SK-N-SH (cell line): Measurements from ENCODE around the gene PRDX6. TPM values are rescaled to one million over a fixed set of nuclear protein-coding genes. Genes with fewer than 3 reads are reported as not detected.

Experiments
- CTCF ChIA-PET: fragments of 300-600, 350-600 bp; formaldehyde crosslinking; extraction: SDS; loops from one replicate; lab custom pipeline; 2021; lab: Yijun Ruan, JAX
- POLR2A ChIA-PET: fragments of 350-600 bp; sonication (Branson Sonifier 250); formaldehyde crosslinking; extraction: SDS; loops from one replicate; lab custom pipeline; 2020; ENCODE audit warnings: antibody characterized with exemption, inconsistent platforms; lab: Yijun Ruan, JAX
- DNase-seq: peaks from one replicate; pipeline ENCODE4 v3.0.0; 2012
- H2AFZ ChIP-seq: fragments of 200-600 bp; sonication (generic); 2 replicates; pipeline ENCODE4 v1.8.1; 2016; ENCODE audit warnings: antibody characterized with exemption, mild to moderate bottlenecking, low read depth
- H3F3A ChIP-seq: fragments of 200-600 bp; sonication (generic); replicated peaks from 2 replicates; pipeline ENCODE3; 2016; ENCODE audit warnings: antibody characterized with exemption, mild to moderate bottlenecking; ENCODE audit not compliant: insufficient read depth
- H3K27ac ChIP-seq, 2 experiments: fragments of 200-500 bp in 1 of 2; fragments of 200-600 bp in 1 of 2; sonication (Bioruptor generic) in 1 of 2; sonication (generic), shearing (Covaris generic) in 1 of 2; 2 replicates each; pipeline versions ENCODE4 v1.5.1 to v1.6.1; 2014 to 2016; ENCODE audit warnings: low read depth in 2 of 2, inconsistent platforms in 1 of 2, low read length in 1 of 2, mild to moderate bottlenecking in 1 of 2, mixed read lengths in 1 of 2
- H3K27me3 ChIP-seq: fragments of 200-600 bp; sonication (generic), shearing (Covaris generic); 2 replicates; pipeline ENCODE4 v1.6.1; 2016; ENCODE audit warnings: mixed run types; ENCODE audit not compliant: insufficient read depth
- H3K36me3 ChIP-seq, 2 experiments: fragments of 200-500 bp in 1 of 2; fragments of 200-600 bp in 1 of 2; sonication (Bioruptor generic) in 1 of 2; sonication (generic) in 1 of 2; replicated peaks in 1 of 2; 2 replicates each; pipeline versions ENCODE3 to v1.5.1; 2014 to 2016; ENCODE audit warnings: low read length in 1 of 2, mild to moderate bottlenecking in 1 of 2; ENCODE audit not compliant: insufficient read depth in 2 of 2, control insufficient read depth in 1 of 2
- H3K4me1 ChIP-seq, 2 experiments: fragments of 200-500 bp in 1 of 2; fragments of 200-600 bp in 1 of 2; sonication (Bioruptor generic) in 1 of 2; sonication (generic), shearing (Covaris generic) in 1 of 2; 2 replicates each; pipeline versions ENCODE4 v1.5.1 to v1.6.1; 2014 to 2016; ENCODE audit warnings: low read depth in 1 of 2, low read length in 1 of 2, mixed run types in 1 of 2; ENCODE audit not compliant: insufficient read depth in 2 of 2, control insufficient read depth in 1 of 2
- H3K4me2 ChIP-seq: fragments of 200-600 bp; sonication (generic), shearing (Covaris generic); 2 replicates; pipeline ENCODE4 v1.6.1; 2017; ENCODE audit warnings: mixed run types
- H3K4me3 ChIP-seq, 2 experiments: fragments of 200-500 bp in 1 of 2; fragments of 200-600 bp in 1 of 2; sonication (Bioruptor generic) in 1 of 2; sonication (generic), shearing (Covaris generic) in 1 of 2; 2 replicates each; pipeline versions ENCODE4 v1.5.1 to v1.8.1; 2014 to 2016; ENCODE audit warnings: low read depth in 2 of 2, inconsistent platforms in 1 of 2, low read length in 1 of 2, mild to moderate bottlenecking in 1 of 2, mixed read lengths in 1 of 2, moderate library complexity in 1 of 2
- H3K79me2 ChIP-seq: fragments of 200-600 bp; sonication (generic); 2 replicates; pipeline ENCODE4 v1.8.1; 2017; ENCODE audit warnings: mild to moderate bottlenecking; ENCODE audit not compliant: insufficient read depth
- H3K9ac ChIP-seq: fragments of 200-600 bp; sonication (generic); 2 replicates; pipeline ENCODE4 v1.6.1; 2017; ENCODE audit warnings: mixed run types
- H3K9me2 ChIP-seq: fragments of 200-600 bp; sonication (generic); 2 replicates; pipeline ENCODE4 v1.6.1; 2017; ENCODE audit warnings: mixed run types
- H3K9me3 ChIP-seq: fragments of 200-600 bp; sonication (generic); 2 replicates; pipeline ENCODE4 v1.6.1; 2017; ENCODE audit warnings: mixed run types, mild to moderate bottlenecking, moderate library complexity
- H4K20me1 ChIP-seq: fragments of 200-600 bp; sonication (generic); 2 replicates; pipeline ENCODE4 v1.6.1; 2017; ENCODE audit warnings: mild to moderate bottlenecking, mixed run types; ENCODE audit not compliant: insufficient read depth
- CHD2 ChIP-seq: fragments of 150-350 bp; IDR thresholded peaks from 2 replicates; pipeline ENCODE4 v1.6.1; 2018; ENCODE audit warnings: low read length; ENCODE audit not compliant: partially characterized antibody
- CTCF ChIP-seq: fragments of 200-600 bp; sonication (generic); IDR thresholded peaks from 2 replicates; pipeline ENCODE4 v1.6.1; 2017; ENCODE audit warnings: antibody characterized with exemption, mild to moderate bottlenecking, moderate library complexity
- FOSL2 ChIP-seq: IDR thresholded peaks from 2 replicates; pipeline ENCODE4 v1.4.0; 2012; ENCODE audit warnings: low read depth, mild to moderate bottlenecking, moderate library complexity, borderline replicate concordance
- GABPA ChIP-seq: IDR thresholded peaks from 2 replicates; pipeline ENCODE4 v1.4.0; 2012; ENCODE audit warnings: low read depth, mild to moderate bottlenecking
- MAX ChIP-seq: IDR thresholded peaks from 2 replicates; pipeline ENCODE4 v1.4.0; 2012; ENCODE audit warnings: low read depth
- MXI1 ChIP-seq: IDR thresholded peaks from 2 replicates; pipeline ENCODE4 v1.6.1; 2012; ENCODE audit warnings: mild to moderate bottlenecking, low read depth, low read length, improper control_type of control experiment
- NFIC ChIP-seq: IDR thresholded peaks from 2 replicates; pipeline ENCODE4 v1.4.0; 2012; ENCODE audit warnings: borderline replicate concordance
- POLR2AphosphoS5 ChIP-seq: IDR thresholded peaks from 2 replicates; pipeline ENCODE4 v1.6.1; 2012; ENCODE audit warnings: low read depth, low read length
- RCOR1 ChIP-seq: fragments of 150-350 bp; IDR thresholded peaks from 2 replicates; pipeline ENCODE4 v1.6.1; 2017; ENCODE audit warnings: antibody characterized with exemption, low read length
- REST ChIP-seq: IDR thresholded peaks from 2 replicates; pipeline ENCODE4 v1.6.1; 2012; ENCODE audit warnings: mild to moderate bottlenecking, low read depth, low read length, moderate library complexity
- TAF1 ChIP-seq: IDR thresholded peaks from 2 replicates; pipeline ENCODE4 v1.6.1; 2012; ENCODE audit warnings: low read depth, mild to moderate bottlenecking, low read length, moderate library complexity, borderline replicate concordance
- YY1 ChIP-seq: IDR thresholded peaks from 2 replicates; pipeline ENCODE4 v1.4.0; 2012; ENCODE audit warnings: low read depth, mild to moderate bottlenecking
- WGBS: methylation state at CpG from one replicate; pipeline ENCODE4 v1.1.6; 2017; ENCODE audit warnings: low lambda C conversion rate; 5-methylcytosine and 5-hydroxymethylcytosine counted together
- polyA plus RNA-seq, 3 experiments: library from polyadenylated mRNA; depleted of rRNA; stranded (reverse); fragments of >200 nt; gene quantifications; 2 replicates each; pipeline ENCODE4 v1.2.3, GENCODE V29; 2012

The PRDX6 gene
- 224 and 270 TPM in 2 replicates for polyA plus RNA-seq (2012; rRNA removed)
- polyA plus RNA-seq (2012; cell fraction: cytosol; rRNA removed): 279 and 294 TPM in 2 replicates
- polyA plus RNA-seq (2012; cell fraction: nucleus; rRNA removed): 172 and 259 TPM in 2 replicates

GRCh38 chr1:173477286-173478093, at the start of gene PRDX6:
TSS of gene PRDX6 (plus strand) at chr1:173477335. CDS start at chr1:173477398, 63 bp downstream.
- Histone ChIP-seq H3K4me2 (peak within 1 kb of the TSS; percentile 92), H3F3A (peaks cover 36% of the 10 kb centered on the region)
- TF ChIP-seq MXI1 (peak; percentile 44; the same call in 1 of the 2 replicates), TAF1 (peak; percentile 71), POLR2AphosphoS5 (peak; percentile 89), MAX (peak; percentile 57), YY1 (0 out of 2 replicates have a peak, but pooled peaks have one; percentile 61), GABPA (no peak), CTCF (peak; percentile 12; the same call in 1 of the 2 replicates), FOSL2 (no peak), REST (peak; percentile 32; the same call in 1 of the 2 replicates), RCOR1 (no peak), NFIC (0 out of 2 replicates have a peak, but pooled peaks have one; percentile 3), CHD2 (peak; percentile 28)
- TF ChIP-seq, all 33 proteins: peak for 9
- no peak for DNase-seq
- H3K9me3 ChIP-seq: no peaks in the 10 kb centered on the region
- ChIA-PET CTCF (interaction anchor here (0.7 to 2.7 kb wide), 3 partner anchors 46 to 740 kb away, joined by 3 to 10 read pairs (median 4); no protein-coding TSS in a partner anchor), POLR2A (interaction anchor here (0.6 to 1.1 kb wide), 3 partner anchors 347 to 1521 kb away, joined by 3 to 4 read pairs (median 3); partner anchors contain the start of genes DARS2, GAS5 and ZBTB37)
- peaks cover 30 to 35% of the 10 kb centered on the region in 2 experiments for H3K36me3 ChIP-seq
- peaks cover 8% of the 10 kb centered on the region; the same call in 1 of the 2 replicates for H4K20me1 ChIP-seq
- peak within 1 kb of the TSS; percentile 90 for H3K9ac ChIP-seq
- H3K4me3 ChIP-seq: peak within 1 kb of the TSS; percentile 81 to 99
- peak within 1 kb of the TSS; percentile 89 to 95 for H3K27ac ChIP-seq
- peak within 1 kb of the TSS; percentile 85 for H2AFZ ChIP-seq
- 1% methylated on average over 25 of the region's 69 CpGs for WGBS
- H3K4me1 ChIP-seq: peaks cover 22 to 47% of the 10 kb centered on the region in 2 experiments; a peak in 3 of 4 replicates
- H3K79me2 ChIP-seq: peaks cover 68% of the 10 kb centered on the region
- no peaks in the 10 kb centered on the region for H3K9me2 ChIP-seq
- H3K27me3 ChIP-seq: no peaks in the 10 kb centered on the region
